GM12872 (cell line): ENCODE results near the gene SLC25A29.
A peak's percentile ranks its signal among the peaks of the same experiment; 100 is the strongest.

Experiments
- CTCF ChIP-seq: IDR thresholded peaks from 3 replicates; pipeline ENCODE4 v1.5.1; 2011; ENCODE audit warnings: low read depth, mild to moderate bottlenecking, low read length, moderate library complexity; ENCODE audit not compliant: insufficient read depth

SLC25A29 gene

GRCh38 chr14:100321473-100322137, 15.4 kb upstream of the SLC25A29 start:
- TF ChIP-seq CTCF: no peak

GRCh38 chr14:100320157-100320856, 14.1 kb upstream of the SLC25A29 start:
- no peak for TF ChIP-seq CTCF

DNA sequence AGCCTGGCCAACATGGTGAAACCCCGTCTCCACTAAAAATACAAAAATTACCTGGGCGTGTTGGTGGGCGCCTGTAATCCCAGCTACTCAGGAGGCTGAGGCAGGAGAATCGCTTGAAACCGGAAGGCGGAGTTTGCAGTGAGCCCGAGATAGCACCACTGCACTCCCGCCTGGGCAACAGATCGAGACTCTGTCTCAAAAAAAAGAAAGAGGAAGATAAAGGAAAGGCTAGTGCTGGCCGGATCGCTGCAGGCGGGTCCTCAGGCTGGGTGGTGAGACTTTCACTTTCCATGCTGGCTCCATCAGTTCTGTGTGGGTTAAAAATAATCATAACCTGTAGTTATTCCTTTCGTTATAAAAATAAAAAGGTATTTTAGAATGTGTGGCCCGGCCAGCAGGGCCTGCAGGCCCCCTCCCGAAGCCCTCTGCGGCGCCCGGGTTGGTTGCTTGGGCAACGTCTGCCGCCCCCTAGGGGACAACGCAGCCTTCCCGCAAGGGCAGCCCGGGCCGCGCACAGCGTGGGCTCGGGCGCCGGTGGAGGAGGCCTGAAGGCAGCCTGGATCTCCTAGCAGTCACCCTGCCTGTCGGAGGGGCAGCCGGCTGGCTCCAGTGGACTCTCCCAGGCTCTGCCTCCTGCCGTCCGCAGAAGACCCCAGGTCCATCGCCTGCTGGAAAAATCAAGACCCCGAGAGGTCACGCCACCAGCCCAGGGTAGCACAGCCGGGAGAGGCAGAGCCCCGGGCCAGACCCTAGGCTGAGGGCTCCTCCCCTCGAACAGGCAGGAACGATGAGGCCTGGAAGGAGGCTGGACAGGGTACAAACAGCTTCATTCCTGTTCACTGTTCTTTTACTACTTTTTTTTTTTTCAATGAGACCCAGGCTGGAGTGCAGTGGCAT, 11.9 kb upstream of the SLC25A29 start:
- TF ChIP-seq CTCF: peak; percentile 82

DNA sequence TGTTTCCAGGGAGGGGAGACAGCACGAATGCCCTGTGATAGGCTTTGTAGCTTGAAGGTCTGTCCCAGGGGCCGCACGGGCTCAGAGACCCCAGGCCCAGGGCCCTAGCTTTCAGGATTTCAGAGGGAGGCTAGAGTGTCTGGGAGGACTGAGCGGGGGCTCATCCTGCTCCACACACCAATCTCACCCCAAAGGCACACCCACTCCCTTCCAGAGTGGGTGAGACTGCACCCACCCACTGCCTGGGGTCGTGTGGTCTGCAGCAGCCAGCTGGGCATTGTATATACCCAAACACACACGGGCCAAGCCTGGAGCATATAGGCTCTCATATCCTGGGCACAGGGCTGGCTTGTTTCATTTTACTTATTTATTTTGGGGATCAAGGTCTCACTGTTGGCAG, 11.1 kb upstream of the SLC25A29 start:
- TF ChIP-seq CTCF: no peak

- TF ChIP-seq CTCF: no peak
Measured at GRCh38 chr14:100314724-100315123, 8.5 kb upstream of the SLC25A29 start.

- TF ChIP-seq CTCF: no peak
Measured at GRCh38 chr14:100313464-100314230, 7.4 kb upstream of the SLC25A29 start.
